Liver (tissue), 9 donors: ENCODE data around the gene RPUSD4. TPM values are rescaled to one million over a fixed set of nuclear protein-coding genes. Genes with fewer than 3 reads are reported as not detected.
A peak's percentile ranks its signal among the peaks of the same experiment; 100 is the strongest.

ENCODE experiments used
- DNase-seq: peaks from one replicate; pipeline ENCODE4 v3.0.0-alpha.2; 2017; ENCODE audit warnings: low spot score
- H3K27ac ChIP-seq, 2 donors: one replicate each; pipeline ENCODE4 v1.7.0; 2013; ENCODE audit warnings: inconsistent platforms in 2 of 2, low read length in 2 of 2, control low read depth in 1 of 2, low read depth in 1 of 2, mild to moderate bottlenecking in 1 of 2
- H3K27me3 ChIP-seq, 4 donors: one replicate each; pipeline versions ENCODE4 v1.6.1 to v1.7.0; 2013; ENCODE audit warnings: low read length in 3 of 4, inconsistent platforms in 1 of 4, mild to moderate bottlenecking in 1 of 4, moderate library complexity in 1 of 4; ENCODE audit not compliant: control insufficient read depth in 4 of 4, insufficient read depth in 4 of 4
- H3K36me3 ChIP-seq, 4 donors: one replicate each; pipeline versions ENCODE4 v1.6.1 to v1.7.0; 2013; ENCODE audit warnings: low read length in 3 of 4, mild to moderate bottlenecking in 3 of 4, low read depth in 1 of 4, moderate library complexity in 1 of 4; ENCODE audit not compliant: control insufficient read depth in 4 of 4, insufficient read depth in 3 of 4
- H3K4me1 ChIP-seq, 4 donors: one replicate each; pipeline versions ENCODE4 v1.6.1 to v1.7.0; 2013; ENCODE audit warnings: low read length in 3 of 4, mild to moderate bottlenecking in 3 of 4, moderate library complexity in 1 of 4; ENCODE audit not compliant: control insufficient read depth in 4 of 4, insufficient read depth in 4 of 4
- H3K4me3 ChIP-seq, 3 donors: one replicate each; pipeline versions ENCODE4 v1.6.1 to v1.7.0; 2013; ENCODE audit warnings: low read length in 3 of 3, control low read depth in 1 of 3, low read depth in 1 of 3, mild to moderate bottlenecking in 1 of 3
- H3K9ac ChIP-seq, 2 donors: one replicate each; pipeline ENCODE4 v1.7.0; 2013; ENCODE audit warnings: low read length in 2 of 2, mild to moderate bottlenecking in 2 of 2, moderate library complexity in 2 of 2, control low read depth in 1 of 2, low read depth in 1 of 2
- H3K9me3 ChIP-seq, 4 donors: one replicate each; pipeline versions ENCODE4 v1.6.1 to v1.7.0; 2013; ENCODE audit warnings: low read length in 3 of 4; ENCODE audit not compliant: control insufficient read depth in 4 of 4
- CTCF ChIP-seq: fragments of 150-350 bp; IDR thresholded peaks from 2 replicates; pipeline ENCODE4 v1.5.1; 2017; ENCODE audit warnings: improper control_type of control experiment, low read depth, low read length; ENCODE audit not compliant: missing input control
- EGR1 ChIP-seq, 2 donors: IDR thresholded peaks; 2 replicates each; pipeline ENCODE4 v1.6.1; 2016 to 2018; ENCODE audit warnings: antibody characterized with exemption in 2 of 2, low read depth in 2 of 2
- FOXA1 ChIP-seq: IDR thresholded peaks from 2 replicates; pipeline ENCODE4 v1.6.1; 2016; ENCODE audit warnings: antibody characterized with exemption
- FOXA2 ChIP-seq: IDR thresholded peaks from 2 replicates; pipeline ENCODE4 v1.6.1; 2016; ENCODE audit warnings: antibody characterized with exemption
- GABPA ChIP-seq, 2 donors: IDR thresholded peaks in 1 of 2; conservative IDR thresholded peaks in 1 of 2; 2 replicates each; pipeline ENCODE4 v1.6.1; 2016; ENCODE audit warnings: antibody characterized with exemption in 2 of 2, mild to moderate bottlenecking in 1 of 2, moderate library complexity in 1 of 2
- HNF4A ChIP-seq, 2 donors: conservative IDR thresholded peaks; 2 replicates each; pipeline ENCODE4 v1.6.1; 2016; ENCODE audit warnings: antibody characterized with exemption in 2 of 2, mild to moderate bottlenecking in 2 of 2
- HNF4G ChIP-seq: IDR thresholded peaks from 2 replicates; pipeline ENCODE4 v1.6.1; 2016; ENCODE audit warnings: antibody characterized with exemption
- JUND ChIP-seq, 2 donors: IDR thresholded peaks; 2 replicates each; pipeline ENCODE4 v1.6.1; 2016; ENCODE audit warnings: antibody characterized with exemption in 2 of 2
- MAX ChIP-seq: IDR thresholded peaks from 2 replicates; pipeline ENCODE4 v1.6.1; 2016; ENCODE audit warnings: antibody characterized with exemption
- NR2F2 ChIP-seq: IDR thresholded peaks from 2 replicates; pipeline ENCODE4 v1.6.1; 2016; ENCODE audit warnings: antibody characterized with exemption
- RAD21 ChIP-seq, 2 donors: IDR thresholded peaks; 2 replicates each; pipeline ENCODE4 v1.6.1; 2016; ENCODE audit warnings: antibody characterized with exemption in 2 of 2, mild to moderate bottlenecking in 2 of 2
- REST ChIP-seq: IDR thresholded peaks from 2 replicates; pipeline ENCODE4 v1.6.1; 2016; ENCODE audit warnings: antibody characterized with exemption, mild to moderate bottlenecking
- RXRA ChIP-seq, 2 donors: IDR thresholded peaks; 2 replicates each; pipeline ENCODE4 v1.6.1; 2017 to 2018; ENCODE audit warnings: antibody characterized with exemption in 2 of 2, mild to moderate bottlenecking in 1 of 2
- SP1 ChIP-seq: IDR thresholded peaks from 2 replicates; pipeline ENCODE4 v1.6.1; 2018; ENCODE audit warnings: antibody characterized with exemption, mild to moderate bottlenecking
- TAF1 ChIP-seq: conservative IDR thresholded peaks from 2 replicates; pipeline ENCODE4 v1.6.1; 2016; ENCODE audit warnings: antibody characterized with exemption, mild to moderate bottlenecking
- YY1 ChIP-seq: IDR thresholded peaks from 2 replicates; pipeline ENCODE4 v1.6.1; 2016; ENCODE audit warnings: antibody characterized with exemption, mild to moderate bottlenecking
- ZBTB33 ChIP-seq: IDR thresholded peaks from 2 replicates; pipeline ENCODE4 v1.6.1; 2016; ENCODE audit warnings: antibody characterized with exemption
- WGBS: extraction: QIAGEN DNeasy Blood & Tissue Kit; methylation state at CpG from one replicate; pipeline ENCODE4 v1.1.7; 2013; 5-methylcytosine and 5-hydroxymethylcytosine counted together
- polyA plus RNA-seq, 2 donors: library from polyadenylated mRNA; stranded (reverse) in 1 of 2; unstranded in 1 of 2; fragments of 200-250 nt in 1 of 2; fragments of >200 nt in 1 of 2; fragmentation: Nextera tagmentation in 1 of 2; extraction: Ambion mirVana in 1 of 2; gene quantifications; one replicate each; pipeline versions ENCODE4 v1.2.1 to v1.2.3, GENCODE V29; 2013 to 2015
- total RNA-seq, 2 donors: library from RNA; depleted of rRNA; stranded (reverse); fragments of >200 nt; gene quantifications; one replicate each; pipeline ENCODE4 v1.2.3, GENCODE V29; 2014
- TF ChIP-seq, protein P1 (sequence below): IDR thresholded peaks from 2 replicates; pipeline ENCODE4 v1.6.1; 2016; ENCODE audit warnings: antibody characterized with exemption
- donor health status: healthy.
- donor health status: healthy.
- donor health status: healthy.
- donor health status: healthy.
- donor health status: healthy.

The RPUSD4 gene
- total and polyA plus RNA-seq, 4 donors = 9.4 to 23.7 (median 17.2) TPM

GRCh38 chr11:126188332-126189108, 22.9 kb downstream of the RPUSD4 start:
- H3K27me3 ChIP-seq = no peaks in the 10 kb centered on the region
- H3K9me3 ChIP-seq = no peaks in the 10 kb centered on the region
- no peak overlapping the region for H3K4me3 ChIP-seq
- H3K4me1 ChIP-seq = no peaks in the 10 kb centered on the region
- WGBS = 90% methylated on average over 15 of the region's 15 CpGs
- H3K9ac ChIP-seq = no peak overlapping the region
- no peak for DNase-seq
- H3K27ac ChIP-seq = no peak overlapping the region
- TF ChIP-seq RAD21 (IDR thresholded peaks at IDR 0.05) (no peak), GABPA (IDR thresholded peaks at IDR 0.05 in 1 of 2, conservative IDR thresholded peaks at IDR 0.05 in 1 of 2) (no peak)
- peaks cover 0 to 10% (median 0%) of the 10 kb centered on the region in 4 donors for H3K36me3 ChIP-seq

DNA sequence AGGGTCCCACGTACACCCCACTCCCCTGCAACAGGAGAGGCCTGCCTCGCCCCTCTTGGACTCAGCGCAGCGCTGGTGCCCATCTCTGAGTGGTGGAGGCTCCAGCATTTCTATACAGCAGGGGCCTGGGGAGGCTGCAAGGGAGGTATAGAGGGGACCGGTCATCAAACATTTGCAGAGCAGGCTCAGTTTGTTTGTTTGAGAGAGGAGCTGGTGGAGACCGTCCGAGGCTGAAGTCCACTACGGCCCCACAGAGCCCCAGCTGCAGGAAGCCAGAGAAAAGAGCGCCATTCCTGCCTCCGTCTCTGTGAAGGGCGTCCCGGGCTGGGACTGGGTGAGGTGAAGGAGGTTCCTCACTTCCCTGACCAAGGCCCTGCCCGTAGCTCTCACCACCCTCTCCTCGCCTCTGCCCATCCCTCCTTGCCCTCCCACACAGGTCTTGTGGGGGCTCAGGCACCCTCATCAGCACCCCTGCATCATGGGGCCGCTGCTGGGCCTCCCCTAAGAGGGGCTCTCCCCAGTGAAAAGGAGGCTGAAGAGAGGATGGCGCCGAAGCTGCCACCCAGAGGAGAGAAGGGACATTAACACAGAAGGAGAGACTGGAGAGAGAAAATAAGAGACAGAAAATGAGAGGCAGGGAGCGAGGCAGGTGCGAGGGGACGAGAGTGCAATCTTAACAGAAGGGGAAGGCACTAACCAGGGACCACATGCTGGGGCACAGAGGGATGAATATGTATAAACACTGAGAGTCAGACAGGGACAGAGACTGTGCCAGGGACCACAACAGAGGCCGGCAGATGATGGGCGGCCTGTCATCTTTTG, 24.5 kb downstream of the RPUSD4 start:
- 77% methylated on average over 22 of the region's 22 CpGs for WGBS
- no peaks in the 10 kb centered on the region for H3K9me3 ChIP-seq
- no peak for TF ChIP-seq EGR1 (IDR thresholded peaks at IDR 0.05; ENCODE audit: low read depth in 2 of 2)
- TF ChIP-seq GABPA (IDR thresholded peaks at IDR 0.05 in 1 of 2, conservative IDR thresholded peaks at IDR 0.05 in 1 of 2) = no peak
- TF ChIP-seq MAX = no peak
- TF ChIP-seq, protein P1, sequence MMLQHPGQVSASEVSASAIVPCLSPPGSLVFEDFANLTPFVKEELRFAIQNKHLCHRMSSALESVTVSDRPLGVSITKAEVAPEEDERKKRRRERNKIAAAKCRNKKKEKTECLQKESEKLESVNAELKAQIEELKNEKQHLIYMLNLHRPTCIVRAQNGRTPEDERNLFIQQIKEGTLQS = no peak
- TF ChIP-seq HNF4G = no peak
- no peak for TF ChIP-seq ZBTB33
- TF ChIP-seq NR2F2 = no peak
- TF ChIP-seq JUND (IDR thresholded peaks at IDR 0.05) = no peak
- no peak for TF ChIP-seq RXRA (IDR thresholded peaks at IDR 0.05)
- no peak for TF ChIP-seq REST
- TF ChIP-seq CTCF = no peak
- no peak for TF ChIP-seq FOXA1
- TF ChIP-seq TAF1 = no peak
- TF ChIP-seq RAD21 (IDR thresholded peaks at IDR 0.05) = peak in 1 of 2 donors; percentile 51
- peak in 1 of 2 donors; percentile 37 for TF ChIP-seq HNF4A (conservative IDR thresholded peaks at IDR 0.05)
- TF ChIP-seq FOXA2 = no peak
- peak; percentile 36 for TF ChIP-seq SP1
- TF ChIP-seq YY1 = no peak
- H3K9ac ChIP-seq = no peak overlapping the region
- peaks cover 0 to 4% (median 0%) of the 10 kb centered on the region in 4 donors for H3K36me3 ChIP-seq
- H3K27ac ChIP-seq = no peak overlapping the region
- no peaks in the 10 kb centered on the region for H3K27me3 ChIP-seq
- no peak overlapping the region for H3K4me3 ChIP-seq
- DNase-seq = no peak
- H3K4me1 ChIP-seq = no peaks in the 10 kb centered on the region
